ENCODE results near the gene VWA8. TPM values are rescaled to one million over a fixed set of nuclear protein-coding genes. Genes with fewer than 3 reads are reported as not detected.

Gene VWA8
- total RNA-seq, 3 donors from 2014 or later: 18.4 to 43.5 (median 34.7) TPM

GRCh38 chr13:41740479-41740878, 220.4 kb downstream of the VWA8 start:
- no peaks in the 10 kb centered on the region for H3K36me3 ChIP-seq
- intact Hi-C loops (cut with DNase I; ENCODE audit: low total_unique reads): no loop called here
- H3K9me3 ChIP-seq: no peaks in the 10 kb centered on the region
- DNase-seq (ENCODE audit: low spot score in 2 of 2): no peak
- no peaks in the 10 kb centered on the region for H3K4me1 ChIP-seq
- H3K4me3 ChIP-seq: no peak overlapping the region
- H3K27ac ChIP-seq: no peak overlapping the region
- no peaks in the 10 kb centered on the region for H3K27me3 ChIP-seq
- TF ChIP-seq POLR2AphosphoS5 (IDR thresholded peaks at IDR 0.05): no peak
- no peak for TF ChIP-seq CTCF (IDR thresholded peaks at IDR 0.05)
- TF ChIP-seq POLR2A (IDR thresholded peaks at IDR 0.05): no peak

GRCh38 chr13:41722684-41723535, 238.0 kb downstream of the VWA8 start:
- no peak for DNase-seq (ENCODE audit: low spot score in 2 of 2)
- Histone ChIP-seq H3K4me3 (no peak overlapping the region), H3K27me3 (no peaks in the 10 kb centered on the region), H3K27ac (peak overlapping the region in 1 of 2 donors; percentile 21), H3K9me3 (no peaks in the 10 kb centered on the region), H3K36me3 (no peaks in the 10 kb centered on the region), H3K4me1 (no peaks in the 10 kb centered on the region)
- intact Hi-C loops (cut with DNase I; ENCODE audit: low total_unique reads): no loop called here
- TF ChIP-seq CTCF (IDR thresholded peaks at IDR 0.05) (no peak), POLR2AphosphoS5 (IDR thresholded peaks at IDR 0.05) (no peak), POLR2A (IDR thresholded peaks at IDR 0.05) (no peak)

- no peaks in the 10 kb centered on the region for H3K36me3 ChIP-seq
- TF ChIP-seq POLR2A (IDR thresholded peaks at IDR 0.05) (no peak), POLR2AphosphoS5 (IDR thresholded peaks at IDR 0.05) (no peak), CTCF (IDR thresholded peaks at IDR 0.05) (no peak)
- no peak overlapping the region for H3K27ac ChIP-seq
- H3K9me3 ChIP-seq: no peaks in the 10 kb centered on the region
- DNase-seq (ENCODE audit: low spot score in 2 of 2): no peak
- H3K4me1 ChIP-seq: no peaks in the 10 kb centered on the region
- intact Hi-C loops (cut with DNase I; ENCODE audit: low total_unique reads): no loop called here
- no peaks in the 10 kb centered on the region for H3K27me3 ChIP-seq
- no peak overlapping the region for H3K4me3 ChIP-seq
Measured at GRCh38 chr13:41720839-41721561, 239.9 kb downstream of the VWA8 start.

- H3K27ac ChIP-seq: no peak overlapping the region
- no peaks in the 10 kb centered on the region for H3K9me3 ChIP-seq
- DNase-seq (ENCODE audit: low spot score in 2 of 2): no peak
- intact Hi-C loops (cut with DNase I; ENCODE audit: low total_unique reads): no loop called here
- H3K4me1 ChIP-seq: no peaks in the 10 kb centered on the region
- no peak overlapping the region for H3K4me3 ChIP-seq
- TF ChIP-seq CTCF (IDR thresholded peaks at IDR 0.05) (no peak), POLR2AphosphoS5 (IDR thresholded peaks at IDR 0.05) (no peak), POLR2A (IDR thresholded peaks at IDR 0.05) (no peak)
- H3K36me3 ChIP-seq: no peaks in the 10 kb centered on the region
- H3K27me3 ChIP-seq: no peaks in the 10 kb centered on the region
Measured at GRCh38 chr13:41716236-41716635, 244.7 kb downstream of the VWA8 start.

- H3K9me3 ChIP-seq: no peaks in the 10 kb centered on the region
- H3K4me3 ChIP-seq: no peak overlapping the region
- H3K36me3 ChIP-seq: no peaks in the 10 kb centered on the region
- peaks cover 0 to 9% of the 10 kb centered on the region in 2 donors for H3K4me1 ChIP-seq
- intact Hi-C loops (cut with DNase I; ENCODE audit: low total_unique reads): no loop called here
- no peaks in the 10 kb centered on the region for H3K27me3 ChIP-seq
- no peak overlapping the region for H3K27ac ChIP-seq
- DNase-seq (ENCODE audit: low spot score in 2 of 2): no peak
- no peak for TF ChIP-seq POLR2AphosphoS5 (IDR thresholded peaks at IDR 0.05)
- TF ChIP-seq CTCF (IDR thresholded peaks at IDR 0.05): no peak
- TF ChIP-seq POLR2A (IDR thresholded peaks at IDR 0.05): no peak
Measured at GRCh38 chr13:41713405-41713804, 247.5 kb downstream of the VWA8 start.

All from breast epithelium (tissue), 4 donors.